NCI-H2196 treated with DMSO at 0.1 percent for 48 hours (cell line): ENCODE data around the gene RNF130.

Experiments
- DNase-seq: peaks from one replicate; lab custom pipeline; 2025; ENCODE audit not compliant: unreplicated experiment; lab: John Stamatoyannopoulos, UW

RNF130 gene

DNA sequence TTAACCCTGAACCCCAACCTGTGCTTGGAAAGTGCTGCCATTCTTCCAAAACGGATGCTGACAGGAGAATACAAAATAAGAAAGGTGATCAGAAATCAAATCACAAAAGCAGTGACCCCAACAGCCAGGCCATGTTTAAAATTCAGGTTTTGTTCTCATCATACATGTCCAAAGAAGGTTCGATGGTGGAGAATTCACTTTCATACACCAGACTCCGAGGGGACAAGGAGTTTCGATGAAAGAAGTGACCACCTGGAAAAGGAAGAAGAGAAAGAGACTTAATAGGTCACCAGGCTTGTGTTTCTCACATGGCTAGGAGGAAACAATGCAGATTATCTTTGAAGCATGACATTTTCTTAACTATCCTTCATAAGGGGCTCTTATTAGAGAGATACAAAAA lies 151.4 kb downstream of the RNF130 start:
- no peak for DNase-seq

DNA sequence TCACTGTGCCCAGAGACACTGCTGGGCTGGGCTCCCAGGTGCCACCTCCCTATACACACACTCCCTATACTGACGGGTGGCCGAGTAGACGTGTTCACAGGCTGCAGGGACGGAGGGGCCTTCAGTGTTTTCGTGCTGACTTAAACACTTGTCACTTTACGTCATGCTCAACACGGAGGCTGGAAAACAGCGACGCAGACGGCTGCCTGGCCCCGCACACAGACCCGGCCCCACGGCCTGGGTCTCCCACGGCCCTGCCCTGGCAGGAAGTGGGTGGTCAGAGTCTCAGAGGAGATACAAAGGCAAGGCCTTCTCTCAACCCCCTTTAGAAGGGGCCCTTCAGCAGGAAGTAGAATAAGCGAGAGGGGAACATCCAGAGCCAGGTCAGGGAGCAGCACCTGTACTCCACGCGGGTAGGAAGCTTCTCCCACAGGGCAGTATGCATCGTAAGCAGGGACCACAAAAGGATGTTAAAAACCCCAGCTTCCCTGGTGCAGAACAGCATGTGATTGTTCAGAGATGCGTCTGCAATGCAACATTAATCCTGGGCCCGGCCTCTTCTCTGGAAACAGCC lies 152.0 kb downstream of the RNF130 start:
- DNase-seq, result no peak

DNA sequence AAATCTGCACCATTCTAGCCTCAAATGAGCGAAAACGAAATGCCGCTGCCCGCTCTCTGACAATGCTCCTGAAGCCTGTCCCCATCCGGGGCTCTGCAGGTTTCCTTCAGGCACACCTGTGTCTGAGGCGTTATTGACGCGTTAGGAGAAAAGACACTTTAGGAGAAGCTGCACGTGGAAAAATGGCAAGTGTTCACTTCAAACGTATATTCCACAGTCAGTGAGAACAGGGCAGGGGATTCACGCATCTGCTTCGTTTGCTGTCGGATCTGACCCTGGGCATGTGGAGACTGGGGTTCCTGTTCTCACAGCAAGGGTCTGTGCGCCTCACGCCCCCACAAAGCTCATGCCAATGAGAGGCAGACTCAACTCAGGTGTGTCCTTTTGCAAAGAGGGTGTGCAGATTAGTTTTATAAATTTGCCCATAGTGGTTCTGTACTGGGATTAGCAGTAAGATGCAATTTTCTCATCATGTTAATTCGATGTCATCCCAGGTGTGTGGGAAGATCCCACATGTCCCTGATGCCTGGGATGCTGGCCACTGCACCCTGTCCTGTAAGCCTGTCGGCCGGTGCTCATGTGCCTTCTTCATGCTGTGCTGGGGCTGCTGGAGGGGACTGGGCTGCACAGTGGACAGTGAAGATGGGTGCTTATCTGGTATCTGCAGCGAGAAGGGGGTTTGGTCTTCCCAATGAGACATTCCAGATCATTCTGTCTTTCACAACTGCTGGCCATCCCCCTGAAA lies 152.6 kb downstream of the RNF130 start:
- no peak for DNase-seq

DNA sequence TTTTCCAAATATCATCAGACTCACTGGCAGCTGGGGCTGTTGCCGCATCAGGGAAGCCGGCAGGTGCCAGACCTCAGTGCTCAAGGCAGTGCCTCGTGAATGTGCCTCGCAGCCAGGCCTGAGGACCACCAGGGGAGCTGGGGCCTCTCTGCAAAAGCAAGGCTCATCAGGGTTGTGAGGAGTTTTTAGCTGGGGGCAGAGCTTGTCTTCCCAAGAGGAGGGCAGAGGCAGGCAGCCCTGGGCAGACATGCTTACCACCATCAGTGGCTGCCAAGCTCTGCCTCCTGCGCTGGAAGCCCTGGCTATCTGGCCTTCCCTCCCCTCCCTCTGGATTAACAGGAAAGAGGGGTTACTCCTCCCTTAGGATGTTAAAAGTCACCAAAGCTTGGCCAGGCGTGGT lies 155.0 kb downstream of the RNF130 start:
- no peak for DNase-seq

- DNase-seq, result no peak
Observed at GRCh38 chr5:179915406-179915935, 156.1 kb downstream of the RNF130 start.

DNA sequence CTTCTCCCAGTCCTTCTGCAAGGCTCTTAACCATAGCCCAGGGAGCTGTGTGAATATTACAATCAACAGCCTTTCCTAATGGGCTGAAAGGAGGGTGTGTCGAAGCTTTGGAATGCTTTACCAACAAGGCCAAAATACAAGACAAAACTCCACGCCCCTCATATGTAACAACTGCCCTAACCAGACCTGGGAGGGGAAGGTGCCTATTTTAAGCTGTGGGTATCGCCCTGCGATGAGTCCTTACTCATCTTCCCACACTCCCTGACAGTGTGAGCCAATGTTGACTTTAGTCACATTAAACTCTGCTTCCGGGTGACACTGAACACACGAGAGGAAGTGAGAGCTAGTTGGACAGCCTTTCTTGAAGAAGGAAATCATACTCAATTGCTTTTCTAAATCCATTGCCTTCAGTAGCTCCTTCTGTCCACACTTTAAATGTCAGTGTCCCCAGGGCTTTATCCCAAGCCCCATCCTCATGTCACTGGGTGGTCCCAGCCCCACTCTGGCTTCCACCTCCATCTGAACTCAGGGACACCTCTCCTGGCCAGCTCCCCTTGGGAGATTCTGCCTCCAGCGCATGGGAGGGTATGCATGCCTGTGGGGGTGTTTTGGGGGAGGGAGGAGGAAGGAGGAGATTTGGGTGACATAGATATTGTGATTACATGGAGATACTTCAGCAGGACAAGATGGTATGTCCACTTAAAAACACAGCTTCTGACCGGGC lies 157.4 kb downstream of the RNF130 start:
- no peak for DNase-seq

DNA sequence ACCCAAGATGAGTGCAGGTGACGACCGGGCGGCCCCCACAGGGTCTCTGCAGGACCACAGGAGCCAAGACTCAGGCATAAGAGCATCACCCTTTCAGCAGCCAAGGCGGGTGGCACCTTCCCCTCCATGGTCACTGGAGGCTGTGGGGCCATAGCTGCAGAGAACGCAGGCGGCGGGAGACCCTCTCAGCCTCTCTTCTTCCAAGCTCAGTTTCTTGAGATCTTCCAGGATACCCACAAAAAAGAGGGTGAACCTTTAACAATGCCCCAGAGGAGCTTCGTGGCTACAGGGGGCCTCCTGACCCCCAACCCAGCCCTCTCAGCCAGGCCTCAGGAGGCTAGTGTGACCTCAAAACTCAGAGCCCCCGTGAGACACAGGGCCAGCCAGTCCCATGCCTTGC lies 158.1 kb downstream of the RNF130 start:
- DNase-seq, result no peak

DNA sequence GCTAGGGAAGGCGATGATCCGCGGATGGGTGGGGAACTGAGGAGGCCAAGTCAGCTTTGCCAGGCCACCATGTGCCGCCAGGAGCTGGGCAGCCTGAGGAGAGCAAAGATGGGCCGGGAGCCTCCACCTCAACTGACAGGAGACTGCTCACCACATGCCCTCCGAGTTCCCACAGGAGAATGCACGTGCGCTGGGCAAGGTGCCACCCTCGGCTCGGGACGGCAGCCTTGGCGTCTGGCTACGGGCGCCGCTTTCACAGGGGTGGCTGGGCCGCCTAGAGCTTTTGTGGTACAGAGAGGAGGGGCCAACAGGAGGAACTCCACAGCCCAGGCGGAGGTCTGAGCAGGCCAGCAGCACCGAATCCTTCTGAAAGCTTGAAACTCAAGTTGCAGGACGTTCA lies 158.6 kb downstream of the RNF130 start:
- no peak for DNase-seq

DNA sequence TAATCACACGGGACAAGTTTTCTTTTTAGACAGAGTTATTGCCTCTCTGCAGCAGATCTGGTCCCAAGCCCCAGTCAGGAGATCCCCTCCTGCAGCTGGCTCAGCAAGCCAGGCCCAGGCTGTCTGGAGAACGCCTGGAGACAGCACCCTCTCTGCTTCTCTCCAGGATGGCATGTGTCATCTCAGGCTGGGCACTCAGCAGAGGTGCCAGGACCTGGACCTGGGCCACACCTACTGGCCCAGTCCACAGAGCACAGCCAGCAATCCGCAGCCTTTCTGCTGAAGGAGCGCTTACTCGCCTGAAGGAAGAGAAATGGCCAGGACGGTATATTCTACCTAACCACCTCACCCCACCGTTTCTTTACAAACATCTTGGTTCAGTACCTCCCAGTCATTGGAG lies 159.2 kb downstream of the RNF130 start:
- DNase-seq, result no peak

DNA sequence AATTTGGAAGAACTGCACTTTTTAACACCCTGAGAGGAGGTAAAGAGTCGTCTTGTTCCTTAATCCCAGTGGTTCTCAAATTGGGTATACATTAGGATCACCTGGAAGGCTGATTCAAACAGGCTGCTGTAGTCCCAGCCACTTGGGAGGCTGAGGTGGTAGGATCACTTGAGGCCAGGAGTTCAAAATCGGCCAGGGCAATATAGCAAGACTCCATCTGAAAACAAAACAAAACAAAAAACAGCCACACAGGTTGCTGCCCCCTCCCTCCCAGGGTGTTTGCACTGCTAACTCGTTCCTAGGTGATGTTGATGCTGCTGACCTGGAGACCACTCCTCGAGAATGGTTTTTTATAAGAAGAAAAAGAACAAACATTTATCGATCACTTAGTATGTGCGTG lies 162.3 kb downstream of the RNF130 start:
- no peak for DNase-seq

DNA sequence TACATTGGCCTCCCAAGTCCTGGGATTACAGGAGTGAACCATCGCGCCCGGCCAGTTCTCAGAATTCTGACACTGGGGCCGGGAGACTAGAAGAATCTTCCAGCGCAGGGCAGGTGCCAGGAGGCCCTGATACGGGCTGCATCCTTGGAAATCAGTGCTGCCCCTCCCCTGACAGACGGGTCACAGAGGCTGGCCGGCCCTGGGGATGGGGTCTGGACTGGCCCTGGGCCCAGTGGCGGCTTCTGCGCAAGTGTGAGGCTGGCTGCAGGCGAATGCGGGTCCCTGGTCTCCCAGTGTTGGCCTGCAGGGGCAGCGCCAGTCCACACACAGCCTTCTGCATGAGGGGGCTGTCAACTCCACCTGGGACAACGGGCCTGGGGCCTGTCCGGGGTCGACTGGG lies 163.0 kb downstream of the RNF130 start:
- DNase-seq, result no peak

GRCh38 chr5:179907556-179908324 lies 163.8 kb downstream of the RNF130 start, which contains the start of gene TBC1D9B:
TSS of gene TBC1D9B (minus strand) at chr5:179907897. CDS start at chr5:179907821, 76 bp downstream.
- DNase-seq, result peak; percentile 65

DNA sequence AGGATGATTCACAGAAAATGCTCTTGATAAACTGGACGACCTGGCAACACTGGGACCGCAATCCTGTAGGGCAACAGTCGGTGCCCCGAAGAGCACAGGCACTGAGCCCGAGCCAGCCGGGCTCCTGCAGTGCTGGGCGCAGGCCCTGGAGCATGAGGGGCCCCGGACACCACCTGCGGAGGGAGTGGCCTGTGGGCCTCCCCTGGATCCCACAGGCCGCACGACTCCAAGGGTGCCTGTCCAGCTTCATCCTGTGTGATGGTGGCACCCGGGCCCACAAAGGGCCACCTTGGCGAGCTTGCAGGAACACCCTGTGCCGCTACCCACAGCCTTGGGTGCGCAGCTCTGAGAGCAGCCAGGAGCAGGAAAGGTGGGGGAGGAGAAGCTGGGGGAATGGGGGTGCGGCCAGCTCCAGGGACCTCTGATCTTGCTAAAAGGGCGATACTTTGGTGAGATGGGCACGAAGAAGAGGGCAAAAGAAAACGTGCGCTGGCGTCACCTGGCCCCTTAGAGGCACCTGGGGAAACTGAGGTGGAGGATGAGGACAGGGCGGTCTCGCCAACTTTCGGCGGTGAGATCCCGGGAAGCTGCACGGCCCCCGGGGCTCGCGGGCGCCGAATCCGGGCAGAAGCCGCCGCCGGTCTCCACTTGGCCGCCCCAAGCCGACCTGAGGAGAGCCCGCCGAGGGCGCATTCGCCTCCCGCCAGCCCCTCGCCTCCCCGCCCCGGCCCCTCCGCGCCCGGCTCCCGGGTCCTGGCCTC lies 164.6 kb downstream of the RNF130 start:
- DNase-seq, result no peak

DNA sequence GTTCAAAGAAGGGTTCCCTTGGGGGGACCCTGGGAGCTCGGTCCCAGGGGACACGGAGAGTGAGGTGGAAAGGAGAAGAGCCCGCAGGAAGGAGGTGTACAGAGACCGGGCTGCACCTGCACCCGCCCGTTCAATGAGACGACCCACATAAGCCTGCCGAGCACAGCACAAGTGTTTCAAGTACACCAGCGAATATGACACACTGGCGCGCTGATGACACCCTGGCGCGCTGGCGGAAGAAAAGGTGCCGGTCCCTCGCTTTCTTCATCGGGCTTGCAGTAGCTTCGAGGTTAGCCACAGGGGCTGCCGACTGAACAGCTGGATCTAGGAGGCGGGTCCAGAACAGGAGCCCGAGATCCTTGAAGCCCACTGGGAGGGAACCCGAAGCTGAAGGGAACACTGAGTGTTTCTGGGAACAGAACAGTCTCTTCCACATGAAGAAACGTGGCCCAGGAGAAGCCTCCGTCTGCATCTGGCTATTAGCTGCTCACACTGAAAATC lies 165.2 kb downstream of the RNF130 start:
- no peak for DNase-seq

GRCh38 chr5:179905161-179905560 lies 166.4 kb downstream of the RNF130 start:
- no peak for DNase-seq
